OCI-LY3 (cell line): Measurements from ENCODE around the gene NDST1.

Experiments
- H2AFZ ChIP-seq: fragments of 200-600, 300-600 bp; shearing (Covaris generic); 2 replicates; pipeline ENCODE4 v1.6.0; 2014; ENCODE audit warnings: antibody characterized with exemption, low read depth, low read length
- H3K27ac ChIP-seq: fragments of 200-600, 300-600 bp; sonication (generic); 2 replicates; pipeline ENCODE4 v1.5.1; 2014; ENCODE audit warnings: mild to moderate bottlenecking, low read length, moderate library complexity, mixed read lengths
- H3K27me3 ChIP-seq: fragments of 200-600, 300-600 bp; sonication (generic); 2 replicates; pipeline ENCODE4 v1.6.1; 2014; ENCODE audit warnings: low read depth, low read length, mixed read lengths
- H3K36me3 ChIP-seq: fragments of 200-600, 300-600 bp; sonication (generic); replicated peaks from 2 replicates; pipeline ENCODE3; 2014; ENCODE audit warnings: low read depth, low read length, mixed read lengths
- H3K4me1 ChIP-seq: fragments of 300-600, 200-600 bp; sonication (generic); 2 replicates; pipeline ENCODE4 v1.6.1; 2014; ENCODE audit warnings: low read length, mixed read lengths
- H3K4me2 ChIP-seq: fragments of 200-600, 300-600 bp; sonication (generic); 2 replicates; pipeline ENCODE4 v1.6.1; 2014; ENCODE audit warnings: low read length, mixed read lengths
- H3K4me3 ChIP-seq: fragments of 300-600, 200-600 bp; sonication (generic); 2 replicates; pipeline ENCODE4 v1.5.1; 2014; ENCODE audit warnings: antibody characterized with exemption, mild to moderate bottlenecking, low read length, moderate library complexity
- H3K79me2 ChIP-seq: fragments of 300-600, 200-600 bp; shearing (Covaris generic); 2 replicates; pipeline ENCODE4 v1.6.1; 2014; ENCODE audit warnings: mild to moderate bottlenecking, low read length, mixed read lengths
- H3K9ac ChIP-seq: fragments of 300-600, 200-600 bp; shearing (Covaris generic); 2 replicates; pipeline ENCODE4 v1.6.0; 2014; ENCODE audit warnings: mild to moderate bottlenecking, low read length, moderate library complexity
- H3K9me3 ChIP-seq: fragments of 200-600, 300-600 bp; shearing (Covaris generic); 2 replicates; pipeline ENCODE4 v1.6.1; 2014; ENCODE audit warnings: low read length, mixed read lengths; ENCODE audit not compliant: insufficient read depth
- H4K20me1 ChIP-seq: fragments of 200-600, 300-600 bp; sonication (generic); 2 replicates; pipeline ENCODE4 v1.6.1; 2016; ENCODE audit warnings: low read length, mixed read lengths; ENCODE audit not compliant: insufficient read depth
- EZH2phosphoT487 ChIP-seq: fragments of 200-600 bp; shearing (Covaris generic); IDR thresholded peaks from 2 replicates; pipeline ENCODE4 v1.6.1; 2018; ENCODE audit warnings: antibody characterized with exemption, mixed run types, low read depth
- TF ChIP-seq, protein P1 (sequence below): fragments of 200-600, 300-600 bp; sonication (generic); IDR thresholded peaks from 2 replicates; pipeline ENCODE4 v1.5.1; 2014; ENCODE audit warnings: antibody characterized with exemption, low read length, low read depth

Gene NDST1

DNA sequence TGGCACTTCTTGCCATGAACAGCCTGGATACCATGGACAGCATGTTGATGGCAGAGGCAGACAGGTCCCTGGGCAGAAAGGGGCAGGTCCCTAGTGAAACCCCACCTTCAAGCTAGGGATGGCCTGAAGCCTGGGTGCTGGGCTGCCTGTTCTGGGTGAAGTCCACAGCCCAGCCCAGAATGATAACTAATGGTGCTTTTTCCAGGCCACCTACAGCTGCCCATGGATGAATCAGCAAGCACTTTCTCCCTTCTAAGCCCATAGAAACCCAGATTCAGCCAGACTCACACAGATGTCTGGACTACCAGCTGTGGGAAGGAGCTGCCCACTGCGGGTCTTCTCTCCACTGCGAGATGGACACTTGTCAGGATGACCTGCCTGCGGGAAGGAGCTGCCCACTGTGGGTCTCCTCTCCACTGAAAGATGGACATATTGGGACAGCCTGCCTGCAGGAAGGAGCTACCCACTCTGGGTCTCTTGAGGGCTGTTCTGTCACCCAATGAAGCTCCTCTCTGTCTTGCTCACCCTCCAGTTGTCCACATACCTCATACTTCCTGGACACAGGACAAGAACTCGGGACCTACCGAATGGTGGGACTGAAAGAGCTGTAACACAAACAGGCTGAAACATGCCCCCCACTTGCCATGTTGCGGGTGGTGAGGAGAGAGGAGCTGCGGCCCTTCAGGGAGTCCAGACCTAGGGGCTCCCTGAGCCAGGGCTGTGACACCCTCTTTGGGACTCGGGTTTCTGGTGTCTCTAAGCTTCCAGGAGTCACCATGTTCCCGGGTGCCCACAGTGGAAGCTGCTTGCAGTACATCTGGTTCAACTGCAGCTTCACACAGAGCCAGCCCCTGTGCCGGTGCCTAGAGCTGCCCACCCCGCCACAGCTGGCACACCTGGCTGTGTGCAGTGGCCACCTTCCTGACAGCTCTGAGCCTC is 71.8 kb downstream of the NDST1 start:
- no peak for TF ChIP-seq EZH2phosphoT487
- TF ChIP-seq, protein P1, sequence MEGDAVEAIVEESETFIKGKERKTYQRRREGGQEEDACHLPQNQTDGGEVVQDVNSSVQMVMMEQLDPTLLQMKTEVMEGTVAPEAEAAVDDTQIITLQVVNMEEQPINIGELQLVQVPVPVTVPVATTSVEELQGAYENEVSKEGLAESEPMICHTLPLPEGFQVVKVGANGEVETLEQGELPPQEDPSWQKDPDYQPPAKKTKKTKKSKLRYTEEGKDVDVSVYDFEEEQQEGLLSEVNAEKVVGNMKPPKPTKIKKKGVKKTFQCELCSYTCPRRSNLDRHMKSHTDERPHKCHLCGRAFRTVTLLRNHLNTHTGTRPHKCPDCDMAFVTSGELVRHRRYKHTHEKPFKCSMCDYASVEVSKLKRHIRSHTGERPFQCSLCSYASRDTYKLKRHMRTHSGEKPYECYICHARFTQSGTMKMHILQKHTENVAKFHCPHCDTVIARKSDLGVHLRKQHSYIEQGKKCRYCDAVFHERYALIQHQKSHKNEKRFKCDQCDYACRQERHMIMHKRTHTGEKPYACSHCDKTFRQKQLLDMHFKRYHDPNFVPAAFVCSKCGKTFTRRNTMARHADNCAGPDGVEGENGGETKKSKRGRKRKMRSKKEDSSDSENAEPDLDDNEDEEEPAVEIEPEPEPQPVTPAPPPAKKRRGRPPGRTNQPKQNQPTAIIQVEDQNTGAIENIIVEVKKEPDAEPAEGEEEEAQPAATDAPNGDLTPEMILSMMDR: no peak
- no peak overlapping the region for H3K4me3 ChIP-seq
- no peaks in the 10 kb centered on the region for H3K9me3 ChIP-seq
- no peak overlapping the region for H3K27ac ChIP-seq
- no peaks in the 10 kb centered on the region for H3K27me3 ChIP-seq
- H3K4me2 ChIP-seq: no peak overlapping the region
- no peaks in the 10 kb centered on the region for H3K36me3 ChIP-seq
- H3K79me2 ChIP-seq: no peaks in the 10 kb centered on the region
- no peak overlapping the region for H2AFZ ChIP-seq
- no peaks in the 10 kb centered on the region for H4K20me1 ChIP-seq
- H3K9ac ChIP-seq: no peak overlapping the region
- peaks cover 10% of the 10 kb centered on the region; the same call in 1 of the 2 replicates for H3K4me1 ChIP-seq

DNA sequence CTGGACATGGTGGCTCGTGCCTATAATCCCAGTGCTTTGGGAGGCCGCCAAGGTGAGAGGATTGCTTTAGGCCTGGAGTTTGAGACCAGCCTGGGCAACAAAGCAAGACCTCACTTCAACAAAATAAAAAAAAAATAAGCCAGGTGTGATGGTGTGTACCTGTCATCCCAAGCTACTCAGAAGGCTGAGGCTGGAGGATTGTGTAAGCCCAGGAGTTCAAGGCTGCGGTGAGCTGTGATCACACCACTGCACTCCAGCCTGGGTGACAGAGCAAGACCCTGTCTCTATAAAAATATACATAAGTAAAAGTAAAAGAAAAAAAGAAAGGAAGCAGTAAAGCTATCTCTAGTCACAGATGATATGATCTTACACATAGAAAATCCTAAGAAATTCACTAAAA is 73.0 kb downstream of the NDST1 start:
- H3K9ac ChIP-seq: no peak overlapping the region
- H3K4me3 ChIP-seq: no peak overlapping the region
- H3K4me1 ChIP-seq: peaks cover 10% of the 10 kb centered on the region; the same call in 1 of the 2 replicates

DNA sequence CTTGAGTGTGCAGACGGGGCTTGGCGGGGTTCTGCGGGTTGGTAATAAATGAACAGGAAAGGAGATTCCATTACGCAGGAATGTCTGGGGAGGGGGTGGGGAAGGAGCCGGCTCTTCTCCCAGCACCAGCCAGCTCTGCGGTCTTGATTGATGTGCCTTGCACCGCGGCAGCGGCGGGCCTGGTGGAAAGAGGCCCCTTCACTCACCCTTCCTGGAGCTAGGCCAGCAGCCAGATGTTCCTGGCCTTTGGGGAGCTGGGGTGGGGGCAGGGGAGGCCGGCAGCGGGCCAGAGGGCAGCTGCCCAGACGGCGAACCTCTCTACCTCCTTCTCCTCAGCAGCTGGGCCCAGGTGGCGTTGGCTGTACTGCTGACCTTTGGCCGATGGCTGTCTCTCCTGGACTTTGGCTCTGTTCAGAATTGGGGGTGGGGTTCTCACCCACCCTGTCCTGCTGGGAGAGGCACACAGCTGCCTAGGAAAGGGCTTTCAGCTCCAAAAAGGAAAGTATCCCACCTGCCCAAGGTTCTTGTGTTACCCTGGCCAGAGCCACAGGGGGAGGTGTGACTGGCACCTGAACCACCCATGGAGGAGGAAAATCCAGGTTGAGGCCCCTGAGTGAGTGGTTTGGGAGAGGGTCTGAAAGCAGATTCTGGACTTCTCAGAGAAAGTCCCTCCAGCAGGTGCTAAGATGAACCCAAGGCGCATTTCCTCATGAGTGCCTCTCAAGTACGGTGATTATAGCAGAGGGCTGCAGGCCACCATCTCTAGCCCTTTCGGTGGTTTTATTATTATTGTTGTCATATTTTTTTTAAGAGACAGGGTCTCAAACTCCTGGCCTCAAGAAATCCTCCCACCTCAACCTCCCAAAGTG is 74.5 kb downstream of the NDST1 start:
- no peak overlapping the region for H3K4me2 ChIP-seq
- H2AFZ ChIP-seq: no peak overlapping the region
- TF ChIP-seq EZH2phosphoT487: no peak
- H3K27ac ChIP-seq: no peak overlapping the region
- H3K36me3 ChIP-seq: no peaks in the 10 kb centered on the region
- peaks cover 10% of the 10 kb centered on the region; the same call in 1 of the 2 replicates for H3K4me1 ChIP-seq
- no peaks in the 10 kb centered on the region for H3K79me2 ChIP-seq
- H4K20me1 ChIP-seq: no peaks in the 10 kb centered on the region
- no peak overlapping the region for H3K4me3 ChIP-seq
- H3K9ac ChIP-seq: no peak overlapping the region
- H3K27me3 ChIP-seq: no peaks in the 10 kb centered on the region
- no peaks in the 10 kb centered on the region for H3K9me3 ChIP-seq

More for the DNA sequence above, 73.0 kb downstream of the NDST1 start:
- H3K4me2 ChIP-seq: no peak overlapping the region
- H3K36me3 ChIP-seq: no peaks in the 10 kb centered on the region
- H3K79me2 ChIP-seq: no peaks in the 10 kb centered on the region
- H4K20me1 ChIP-seq: no peaks in the 10 kb centered on the region
- no peak overlapping the region for H3K27ac ChIP-seq
- no peaks in the 10 kb centered on the region for H3K9me3 ChIP-seq
- TF ChIP-seq, protein P1: no peak
- TF ChIP-seq EZH2phosphoT487: no peak
- no peak overlapping the region for H2AFZ ChIP-seq
- H3K27me3 ChIP-seq: no peaks in the 10 kb centered on the region

DNA sequence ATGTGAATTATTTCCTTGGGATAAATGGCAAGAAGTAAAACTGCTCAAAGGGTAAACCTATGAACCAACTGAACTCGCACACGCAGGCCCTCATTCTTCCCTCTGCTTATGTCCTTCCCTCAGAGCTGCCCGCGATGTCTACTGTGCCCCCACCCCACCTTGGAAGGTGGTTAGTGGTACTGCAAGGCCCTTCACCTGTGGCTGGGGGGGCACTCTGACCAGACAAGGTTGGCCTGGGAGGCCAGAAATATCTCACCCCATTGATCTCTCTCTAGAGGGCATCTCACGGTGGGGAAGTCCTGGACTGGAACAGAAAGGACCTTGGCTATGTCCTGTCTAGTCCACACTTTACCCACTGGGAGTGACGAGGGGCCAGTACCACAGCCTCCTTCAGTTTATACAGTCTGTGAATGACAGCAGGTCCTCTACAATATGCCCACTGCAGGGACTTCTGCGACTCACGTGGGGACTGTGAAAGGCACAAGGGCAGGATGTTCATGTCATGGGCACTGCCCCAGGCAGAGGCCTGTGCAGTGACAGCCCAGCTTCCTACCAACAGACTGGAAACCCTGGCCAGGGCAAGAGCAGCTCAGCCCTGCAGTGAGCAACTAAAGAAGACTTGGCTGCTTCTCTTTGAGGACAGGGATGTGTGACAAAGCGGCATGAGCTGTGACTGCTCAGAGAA is 75.8 kb downstream of the NDST1 start:
- Histone ChIP-seq H4K20me1 (no peaks in the 10 kb centered on the region), H3K36me3 (no peaks in the 10 kb centered on the region), H3K4me2 (no peak overlapping the region), H3K9me3 (no peaks in the 10 kb centered on the region), H3K4me3 (no peak overlapping the region), H3K27me3 (no peaks in the 10 kb centered on the region), H3K79me2 (no peaks in the 10 kb centered on the region), H3K9ac (no peak overlapping the region), H3K27ac (no peak overlapping the region), H3K4me1 (peaks cover 10% of the 10 kb centered on the region; the same call in 1 of the 2 replicates), H2AFZ (no peak overlapping the region)
- no peak for TF ChIP-seq EZH2phosphoT487
